ENCODE data around the gene RASGEF1B. TPM values are rescaled to one million over a fixed set of nuclear protein-coding genes. Genes with fewer than 3 reads are reported as not detected.

The RASGEF1B gene
- total and polyA plus RNA-seq, 9 of the 15 experiments (the other 6 are each of a cell fraction or from before 2014, with no cell fraction given), result 0.04 to 0.57 (median 0.22) TPM

- TF ChIP-seq, protein P1, sequence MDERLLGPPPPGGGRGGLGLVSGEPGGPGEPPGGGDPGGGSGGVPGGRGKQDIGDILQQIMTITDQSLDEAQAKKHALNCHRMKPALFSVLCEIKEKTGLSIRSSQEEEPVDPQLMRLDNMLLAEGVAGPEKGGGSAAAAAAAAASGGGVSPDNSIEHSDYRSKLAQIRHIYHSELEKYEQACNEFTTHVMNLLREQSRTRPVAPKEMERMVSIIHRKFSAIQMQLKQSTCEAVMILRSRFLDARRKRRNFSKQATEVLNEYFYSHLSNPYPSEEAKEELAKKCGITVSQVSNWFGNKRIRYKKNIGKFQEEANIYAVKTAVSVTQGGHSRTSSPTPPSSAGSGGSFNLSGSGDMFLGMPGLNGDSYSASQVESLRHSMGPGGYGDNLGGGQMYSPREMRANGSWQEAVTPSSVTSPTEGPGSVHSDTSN (CRISPR knock-in tag; IDR thresholded peaks at IDR 0.05; ENCODE audit: low read depth), result no peak
- TF ChIP-seq, protein P1 (tag; conservative IDR thresholded peaks at IDR 0.05; ENCODE audit: low read depth), result peak; percentile 55
- no peak for TF ChIP-seq MCM2 (IDR thresholded peaks at IDR 0.05; ENCODE audit: low read depth)
- peak; percentile 88 for TF ChIP-seq RNF2 (IDR thresholded peaks at IDR 0.05)
- no peak; the same call in 1 of the 2 replicates for TF ChIP-seq ZNF766 (CRISPR knock-in tag; conservative IDR thresholded peaks at IDR 0.05)
- peak; percentile 11 for TF ChIP-seq ZFP36 (IDR thresholded peaks at IDR 0.05; ENCODE audit: low read depth, low read length, partially characterized antibody)
- TF ChIP-seq TOE1 (IDR thresholded peaks at IDR 0.05; ENCODE audit: borderline replicate concordance), result peak; percentile 76
- no peak for TF ChIP-seq TOE1 (CRISPR knock-in tag; IDR thresholded peaks at IDR 0.05; ENCODE audit: borderline replicate concordance, low read depth)
- no peak; the same call in 1 of the 2 replicates for TF ChIP-seq NFATC3 (IDR thresholded peaks at IDR 0.05)
- TF ChIP-seq BHLHE40 (IDR thresholded peaks at IDR 0.05; ENCODE audit: low read length), result peak; percentile 58
- peak in 1 of 2 experiments; percentile 58; a peak in 1 of 4 replicates for TF ChIP-seq TEAD1 (CRISPR knock-in tag; IDR thresholded peaks at IDR 0.05)
- no peak for TF ChIP-seq TCF7 (IDR thresholded peaks at IDR 0.05; ENCODE audit: borderline replicate concordance)
- TF ChIP-seq ZNF79 (CRISPR knock-in tag; IDR thresholded peaks at IDR 0.05; ENCODE audit: low read depth), result no peak
- TF ChIP-seq POLR2AphosphoS2 (IDR thresholded peaks at IDR 0.05; ENCODE audit: low read length), result no peak
- no peak for TF ChIP-seq ZFP30 (CRISPR knock-in tag; IDR thresholded peaks at IDR 0.05; ENCODE audit: borderline replicate concordance)
- TF ChIP-seq CREB3L1 (IDR thresholded peaks at IDR 0.05; ENCODE audit: borderline replicate concordance, low read depth), result peak; percentile 60; the same call in 1 of the 2 replicates
- TF ChIP-seq POLR2G (IDR thresholded peaks at IDR 0.05; ENCODE audit: low read depth, low read length), result no peak
- TF ChIP-seq CCNT2 (IDR thresholded peaks at IDR 0.05; ENCODE audit: borderline replicate concordance, extremely low read depth, insufficient read length, low read depth, low read length), result peak; percentile 78
- peak; percentile 58 for TF ChIP-seq ASH1L (IDR thresholded peaks at IDR 0.05; ENCODE audit: borderline replicate concordance, low read depth, partially characterized antibody)
- no peak for TF ChIP-seq SLC30A9 (CRISPR knock-in tag; IDR thresholded peaks at IDR 0.05)
- TF ChIP-seq CBX1 (IDR thresholded peaks at IDR 0.05; ENCODE audit: low read depth), result no peak
- TF ChIP-seq ZEB2 (IDR thresholded peaks at IDR 0.05), result peak; percentile 85; the same call in 1 of the 2 replicates
- TF ChIP-seq KAT7 (CRISPR knock-in tag; IDR thresholded peaks at IDR 0.05; ENCODE audit: borderline replicate concordance), result no peak
- no peak for TF ChIP-seq ZNF589 (CRISPR knock-in tag; IDR thresholded peaks at IDR 0.05; ENCODE audit: low read depth)
Measured at GRCh38 chr4:81421346-81422218, 50.1 kb downstream of the RASGEF1B start (continued).

All from K562 (cell line).